HCT116 (cell line): ENCODE data around the gene ZPBP. TPM values are rescaled to one million over a fixed set of nuclear protein-coding genes. Genes with fewer than 3 reads are reported as not detected.

Source experiments
- ATAC-seq: fragments of 200-7000 bp; cut with Tn5 transposase; 2 replicates; pipeline ENCODE4 v1.9.1; 2020; ENCODE audit warnings: mild to moderate bottlenecking, moderate library complexity
- BruUV-seq: library from RNA; stranded (reverse); fragments of 400-500 nt; replicated peaks from 2 replicates; lab custom pipeline; 2021; lab: Mats Ljungman, UMichigan
- CTCF ChIA-PET: fragments of 300-600 bp; sonication (Branson Sonifier 250); formaldehyde crosslinking; loops from one replicate; lab custom pipeline; 2021; ENCODE audit warnings: antibody characterized with exemption; lab: Charles Lee
- POLR2A ChIA-PET: fragments of 300-600, 350-600 bp; sonication (Branson Sonifier 250); formaldehyde crosslinking; loops from one replicate; lab custom pipeline; 2021; ENCODE audit warnings: antibody characterized with exemption; lab: Charles Lee
- RAD21 ChIA-PET, 2 experiments: fragments of 300-600 bp; sonication (Branson Sonifier 250); formaldehyde crosslinking; loops; one replicate each; lab custom pipeline; 2023; ENCODE audit warnings: low total read pairs in 2 of 2; ENCODE audit not compliant: uncharacterized antibody in 2 of 2, unreplicated experiment in 2 of 2, low non-redundant PET in 1 of 2; lab: Charles Lee
- DNase-seq: peaks from one replicate; pipeline ENCODE4 v3.0.0-alpha.2; 2010; ENCODE audit warnings: low read depth, low spot score
- H2AFZ ChIP-seq: fragments of 200-600 bp; shearing (Covaris generic), sonication (generic); 2 replicates; pipeline ENCODE4 v1.6.1; 2017; ENCODE audit warnings: low read depth, mixed run types, mixed read lengths, antibody characterized with exemption, low read length; ENCODE audit not compliant: poor library complexity, severe bottlenecking
- H3K27ac ChIP-seq: 2 replicates; pipeline ENCODE4 v1.5.1; 2012; ENCODE audit warnings: low read depth, low read length
- H3K27me3 ChIP-seq: fragments of 200-600 bp; sonication (generic); 2 replicates; pipeline ENCODE4 v1.6.1; 2016; ENCODE audit warnings: mixed run types, low read length, mixed read lengths; ENCODE audit not compliant: insufficient read depth
- H3K36me3 ChIP-seq, 2 experiments: fragments of 200-500 bp in 1 of 2; fragments of 200-600 bp in 1 of 2; sonication (Bioruptor generic) in 1 of 2; sonication (generic) in 1 of 2; 2 replicates each; pipeline versions ENCODE4 v1.5.1 to v1.6.1; 2014 to 2016; ENCODE audit warnings: low read length in 2 of 2, inconsistent platforms in 1 of 2, mixed read lengths in 1 of 2, mixed run types in 1 of 2; ENCODE audit not compliant: insufficient read depth in 2 of 2, control insufficient read depth in 1 of 2
- H3K4me1 ChIP-seq, 2 experiments: fragments of 200-600 bp in 1 of 2; sonication (generic) in 1 of 2; 2 replicates each; pipeline versions ENCODE4 v1.5.1 to v1.6.1; 2012 to 2017; ENCODE audit warnings: low read length in 2 of 2, inconsistent platforms in 1 of 2, mild to moderate bottlenecking in 1 of 2, mixed read lengths in 1 of 2, mixed run types in 1 of 2, moderate library complexity in 1 of 2; ENCODE audit not compliant: insufficient read depth in 2 of 2, control insufficient read depth in 1 of 2
- H3K4me2 ChIP-seq: fragments of 200-600 bp; sonication (generic); 2 replicates; pipeline ENCODE4 v1.6.1; 2017; ENCODE audit warnings: mixed run types, low read length, mixed read lengths
- H3K4me3 ChIP-seq, 2 experiments: fragments of 200-600 bp in 1 of 2; sonication (generic) in 1 of 2; replicated peaks in 1 of 2; 2 replicates each; pipeline ENCODE4 v1.5.1; 2011 to 2016; ENCODE audit warnings: low read length in 2 of 2, control low read depth in 1 of 2, low read depth in 1 of 2, mild to moderate bottlenecking in 1 of 2, mixed read lengths in 1 of 2, mixed run types in 1 of 2
- H3K79me2 ChIP-seq: fragments of 200-600 bp; sonication (generic); 2 replicates; pipeline ENCODE4 v1.6.1; 2017; ENCODE audit warnings: mild to moderate bottlenecking, mixed run types, low read length, moderate library complexity, mixed read lengths; ENCODE audit not compliant: insufficient read depth
- H3K9ac ChIP-seq: fragments of 200-600 bp; sonication (generic); 2 replicates; pipeline ENCODE4 v1.6.1; 2016; ENCODE audit warnings: low read length, mixed read lengths
- H3K9me2 ChIP-seq: fragments of 200-600 bp; sonication (generic), shearing (Covaris generic); 2 replicates; pipeline ENCODE4 v1.6.1; 2017; ENCODE audit warnings: mixed run types, mild to moderate bottlenecking, moderate library complexity; ENCODE audit not compliant: insufficient read depth
- H3K9me3 ChIP-seq, 2 experiments: fragments of 200-500 bp in 1 of 2; fragments of 200-600 bp in 1 of 2; sonication (Bioruptor generic) in 1 of 2; sonication (generic) in 1 of 2; 2 replicates each; pipeline ENCODE4 v1.6.1; 2014 to 2017; ENCODE audit warnings: low read length in 2 of 2, mixed read lengths in 2 of 2, inconsistent platforms in 1 of 2, low read depth in 1 of 2, mild to moderate bottlenecking in 1 of 2, mixed run types in 1 of 2, moderate library complexity in 1 of 2; ENCODE audit not compliant: control insufficient read depth in 1 of 2, insufficient read depth in 1 of 2
- H4K20me1 ChIP-seq: fragments of 200-600 bp; sonication (generic), shearing (Covaris generic); 2 replicates; pipeline ENCODE4 v1.6.1; 2017; ENCODE audit warnings: mixed run types, mild to moderate bottlenecking, moderate library complexity; ENCODE audit not compliant: insufficient read depth
- CEBPB ChIP-seq: IDR thresholded peaks from 2 replicates; pipeline ENCODE4 v1.6.1; 2012; ENCODE audit warnings: low read depth
- CTCF ChIP-seq, 3 experiments: fragments of 200-600 bp in 1 of 3; sonication (generic) in 1 of 3; IDR thresholded peaks in 2 of 3; conservative IDR thresholded peaks in 1 of 3; 2 replicates each; pipeline ENCODE4 v1.5.1; 2012 to 2017; ENCODE audit warnings: low read depth in 2 of 3, low read length in 2 of 3, antibody characterized with exemption in 1 of 3, borderline replicate concordance in 1 of 3, control low read depth in 1 of 3, mild to moderate bottlenecking in 1 of 3, mixed read lengths in 1 of 3, mixed run types in 1 of 3, moderate library complexity in 1 of 3; ENCODE audit not compliant: insufficient read depth in 1 of 3
- ELF1 ChIP-seq: IDR thresholded peaks from 2 replicates; pipeline ENCODE4 v1.6.1; 2012; ENCODE audit warnings: low read depth, borderline replicate concordance
- MAX ChIP-seq: IDR thresholded peaks from 2 replicates; pipeline ENCODE4 v1.6.1; 2012
- POLR2A ChIP-seq: IDR thresholded peaks from 2 replicates; pipeline ENCODE4 v1.7.0; 2011; ENCODE audit warnings: borderline replicate concordance; ENCODE audit not compliant: insufficient read depth, insufficient read length; ENCODE audit errors: extremely low read depth
- POLR2AphosphoS5 ChIP-seq: IDR thresholded peaks from 2 replicates; pipeline ENCODE4 v1.6.1; 2011; ENCODE audit warnings: mild to moderate bottlenecking, low read depth, low read length, moderate library complexity
- SP1 ChIP-seq: IDR thresholded peaks from 2 replicates; pipeline ENCODE4 v1.6.1; 2012; ENCODE audit warnings: low read depth
- TCF7L2 ChIP-seq: IDR thresholded peaks from 2 replicates; pipeline ENCODE4 v1.7.0; 2011; ENCODE audit warnings: borderline replicate concordance, inconsistent platforms; ENCODE audit not compliant: insufficient read depth, insufficient read length; ENCODE audit errors: extremely low read depth
- ZBTB33 ChIP-seq: IDR thresholded peaks from 2 replicates; pipeline ENCODE4 v1.6.1; 2011; ENCODE audit warnings: mild to moderate bottlenecking, low read length, moderate library complexity; ENCODE audit not compliant: insufficient replicate concordance; ENCODE audit errors: extremely low read depth
- ZFX ChIP-seq: fragments of 450-650 bp; IDR thresholded peaks from 2 replicates; pipeline ENCODE4 v1.6.1; 2017
- ZNF274 ChIP-seq: fragments of 200-500 bp; sonication (Bioruptor generic); IDR thresholded peaks from 2 replicates; pipeline ENCODE4 v1.6.1; 2014; ENCODE audit warnings: mild to moderate bottlenecking, low read depth, low read length, inconsistent platforms
- intact Hi-C: fragments of 100-400 bp; cut with micrococcal nuclease; formaldehyde crosslinking; loops from 2 replicates; pipeline ENCODE4 v1.10.0; 2022
- total RNA-seq: library from RNA; stranded (reverse); gene quantifications from one replicate; pipeline ENCODE4 v1.2.1, GENCODE V29; 2021; ENCODE audit not compliant: unreplicated experiment

Gene ZPBP
- total RNA-seq, 1 experiment from 2014 or later = not detected

GRCh38 chr7:49926720-49927119 is 166.3 kb downstream of the ZPBP start:
- ChIA-PET RAD21 (no interaction called here), CTCF (no interaction called here), POLR2A (no interaction called here)
- intact Hi-C loops = no loop called here
- Histone ChIP-seq H3K4me3 (no peak overlapping the region), H4K20me1 (no peaks in the 10 kb centered on the region), H3K36me3 (no peaks in the 10 kb centered on the region), H3K4me1 (no peaks in the 10 kb centered on the region), H3K27me3 (no peaks in the 10 kb centered on the region), H2AFZ (no peak overlapping the region), H3K79me2 (no peaks in the 10 kb centered on the region), H3K4me2 (no peak overlapping the region), H3K9me2 (no peaks in the 10 kb centered on the region), H3K27ac (no peak overlapping the region), H3K9me3 (no peaks in the 10 kb centered on the region), H3K9ac (no peak overlapping the region)
- ATAC-seq (no peak), DNase-seq (no peak)
- no TSS peak for BruUV-seq
- TF ChIP-seq ZNF274 = no peak

- no TSS peak for BruUV-seq
- Histone ChIP-seq H2AFZ (no peak overlapping the region), H3K4me3 (no peak overlapping the region), H3K9ac (no peak overlapping the region), H4K20me1 (no peaks in the 10 kb centered on the region), H3K9me2 (no peaks in the 10 kb centered on the region), H3K79me2 (no peaks in the 10 kb centered on the region), H3K27me3 (no peaks in the 10 kb centered on the region), H3K36me3 (no peaks in the 10 kb centered on the region; a peak in 1 of 4 replicates), H3K9me3 (no peaks in the 10 kb centered on the region), H3K4me1 (no peaks in the 10 kb centered on the region), H3K27ac (no peak overlapping the region), H3K4me2 (no peak overlapping the region)
- TF ChIP-seq POLR2A (no peak), CTCF (IDR thresholded peaks at IDR 0.05 in 2 of 3, conservative IDR thresholded peaks at IDR 0.05 in 1 of 3; ENCODE audit: borderline replicate concordance in 1 of 3, insufficient read depth in 1 of 3, low read depth in 2 of 3, low read length in 2 of 3) (no peak), ZBTB33 (no peak), TCF7L2 (no peak), ZFX (no peak), SP1 (no peak), POLR2AphosphoS5 (no peak), MAX (no peak), CEBPB (no peak), ELF1 (no peak)
- CTCF ChIA-PET = no interaction called here
- RAD21 ChIA-PET = no interaction called here
- intact Hi-C loops = no loop called here
- POLR2A ChIA-PET = no interaction called here
- no peak for DNase-seq
- no peak for ATAC-seq
These were observed 181.1 kb downstream of the ZPBP start for GRCh38 chr7:49911909-49912308.
